SK-N-SH (cell line): Measurements from ENCODE around the gene CLEC3B. TPM values are rescaled to one million over a fixed set of nuclear protein-coding genes. Genes with fewer than 3 reads are reported as not detected.

Source experiments
- EP300 ChIP-seq, 2 experiments: IDR thresholded peaks; 2 replicates each; pipeline versions ENCODE4 v1.4.0 to v1.6.1; 2012; ENCODE audit warnings: borderline replicate concordance in 1 of 2, low read depth in 1 of 2, low read length in 1 of 2
- FOSL2 ChIP-seq: IDR thresholded peaks from 2 replicates; pipeline ENCODE4 v1.4.0; 2012; ENCODE audit warnings: low read depth, mild to moderate bottlenecking, moderate library complexity, borderline replicate concordance
- PBX3 ChIP-seq: IDR thresholded peaks from 2 replicates; pipeline ENCODE4; 2012
- POLR2AphosphoS5 ChIP-seq: IDR thresholded peaks from 2 replicates; pipeline ENCODE4 v1.6.1; 2012; ENCODE audit warnings: low read depth, low read length
- RAD21 ChIP-seq: IDR thresholded peaks from 2 replicates; pipeline ENCODE4 v1.6.1; 2012; ENCODE audit warnings: mild to moderate bottlenecking, low read length
- RFX5 ChIP-seq: IDR thresholded peaks from 2 replicates; pipeline ENCODE4 v1.6.1; 2012; ENCODE audit warnings: mild to moderate bottlenecking, improper control_type of control experiment, low read length
- YY1 ChIP-seq: IDR thresholded peaks from 2 replicates; pipeline ENCODE4 v1.4.0; 2012; ENCODE audit warnings: low read depth, mild to moderate bottlenecking
- ZBTB33 ChIP-seq: IDR thresholded peaks from 2 replicates; pipeline ENCODE4 v1.4.0; 2012; ENCODE audit warnings: low read depth, borderline replicate concordance
- polyA plus RNA-seq, 3 experiments: library from polyadenylated mRNA; depleted of rRNA; stranded (reverse); fragments of >200 nt; gene quantifications; 2 replicates each; pipeline ENCODE4 v1.2.3, GENCODE V29; 2012
- small RNA-seq, 7 experiments: library from RNA; depleted of rRNA; stranded (forward); fragments of <200 nt; gene quantifications; one replicate each; pipeline ENCODE3, GENCODE V24; 2012
- TF ChIP-seq, protein P1 (sequence below): fragments of 200-600 bp; sonication (generic); IDR thresholded peaks from 2 replicates; pipeline ENCODE4 v1.6.1; 2017; ENCODE audit warnings: antibody characterized with exemption, mild to moderate bottlenecking, moderate library complexity

Gene CLEC3B
- polyA plus RNA-seq, 1 of the 3 experiments (the other 2 are of a cell fraction) = 0.46 TPM

- peak; percentile 91 for TF ChIP-seq FOSL2
- no peak for TF ChIP-seq ZBTB33
- no peak for TF ChIP-seq RFX5
- TF ChIP-seq, protein P1, sequence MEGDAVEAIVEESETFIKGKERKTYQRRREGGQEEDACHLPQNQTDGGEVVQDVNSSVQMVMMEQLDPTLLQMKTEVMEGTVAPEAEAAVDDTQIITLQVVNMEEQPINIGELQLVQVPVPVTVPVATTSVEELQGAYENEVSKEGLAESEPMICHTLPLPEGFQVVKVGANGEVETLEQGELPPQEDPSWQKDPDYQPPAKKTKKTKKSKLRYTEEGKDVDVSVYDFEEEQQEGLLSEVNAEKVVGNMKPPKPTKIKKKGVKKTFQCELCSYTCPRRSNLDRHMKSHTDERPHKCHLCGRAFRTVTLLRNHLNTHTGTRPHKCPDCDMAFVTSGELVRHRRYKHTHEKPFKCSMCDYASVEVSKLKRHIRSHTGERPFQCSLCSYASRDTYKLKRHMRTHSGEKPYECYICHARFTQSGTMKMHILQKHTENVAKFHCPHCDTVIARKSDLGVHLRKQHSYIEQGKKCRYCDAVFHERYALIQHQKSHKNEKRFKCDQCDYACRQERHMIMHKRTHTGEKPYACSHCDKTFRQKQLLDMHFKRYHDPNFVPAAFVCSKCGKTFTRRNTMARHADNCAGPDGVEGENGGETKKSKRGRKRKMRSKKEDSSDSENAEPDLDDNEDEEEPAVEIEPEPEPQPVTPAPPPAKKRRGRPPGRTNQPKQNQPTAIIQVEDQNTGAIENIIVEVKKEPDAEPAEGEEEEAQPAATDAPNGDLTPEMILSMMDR = peak; percentile 19; the same call in 1 of the 2 replicates
- TF ChIP-seq PBX3 = peak; percentile 97
- peak in 1 of 2 experiments; percentile 62; a peak in 1 of 4 replicates for TF ChIP-seq EP300 (IDR thresholded peaks at IDR 0.05; ENCODE audit: borderline replicate concordance in 1 of 2, low read depth in 1 of 2, low read length in 1 of 2)
- no peak for TF ChIP-seq YY1
- no peak for TF ChIP-seq RAD21
- TF ChIP-seq POLR2AphosphoS5 = peak; percentile 69; the same call in 1 of the 2 replicates
Observed at GRCh38 chr3:45084820-45085816, 59.0 kb downstream of the CLEC3B start (continued).

Small RNA genes lying within 50 kb of the gene (small RNA-seq; reads per million reads assigned to genes)
- 0 reads per million in 7 experiments for gene RNU5B-3P

Other genes starting within 250 kb of the CLEC3B start
- 32.8 and 42.4 TPM in 2 replicates for gene TMEM42, start 164.4 kb upstream of the CLEC3B start, polyA plus RNA-seq (2012; rRNA removed)
- gene TGM4, start 151.7 kb upstream of the CLEC3B start, polyA plus RNA-seq (2012; rRNA removed) = 0.12 and 0.13 TPM in 2 replicates
- 60.7 and 72.3 TPM in 2 replicates for gene ZDHHC3, start 50.1 kb upstream of the CLEC3B start, polyA plus RNA-seq (2012; rRNA removed)
- gene EXOSC7, start 50.1 kb upstream of the CLEC3B start, polyA plus RNA-seq (2012; rRNA removed) = 83.5 and 96.4 TPM in 2 replicates
- 2.7 and 3.6 TPM in 2 replicates for gene CDCP1, start 120.1 kb downstream of the CLEC3B start, polyA plus RNA-seq (2012; rRNA removed)
- gene TMEM158, start 200.0 kb downstream of the CLEC3B start, polyA plus RNA-seq (2012; rRNA removed) = 38.0 and 76.4 TPM in 2 replicates